LNCaP clone FGC (cell line): ENCODE results near the gene GADL1.

Source experiments
- DNase-seq: peaks from one replicate; pipeline ENCODE4 v3.0.0-alpha.2; 2011; ENCODE audit warnings: low read depth
- H3K4me3 ChIP-seq: 2 replicates; pipeline ENCODE4 v1.5.1; 2011; ENCODE audit warnings: mild to moderate bottlenecking, low read depth, low read length, control low read depth
- CTCF ChIP-seq: IDR thresholded peaks from 2 replicates; pipeline ENCODE4 v1.5.1; 2012; ENCODE audit warnings: mild to moderate bottlenecking; ENCODE audit not compliant: control insufficient read depth, insufficient read depth; ENCODE audit errors: extremely low read depth

Gene GADL1

GRCh38 chr3:30826531-30826942 is 67.9 kb downstream of the GADL1 start:
- no peak overlapping the region for H3K4me3 ChIP-seq
- no peak for TF ChIP-seq CTCF
- no peak for DNase-seq

GRCh38 chr3:30819067-30819798 is 75.2 kb downstream of the GADL1 start:
- no peak for TF ChIP-seq CTCF
- H3K4me3 ChIP-seq: no peak overlapping the region
- DNase-seq: no peak

GRCh38 chr3:30813734-30814133 is 80.7 kb downstream of the GADL1 start:
- no peak for DNase-seq
- no peak for TF ChIP-seq CTCF
- H3K4me3 ChIP-seq: no peak overlapping the region

GRCh38 chr3:30811151-30811795 is 83.2 kb downstream of the GADL1 start:
- no peak overlapping the region for H3K4me3 ChIP-seq
- DNase-seq: no peak
- no peak for TF ChIP-seq CTCF

GRCh38 chr3:30810625-30811024 is 83.8 kb downstream of the GADL1 start:
- no peak for TF ChIP-seq CTCF
- no peak for DNase-seq
- no peak overlapping the region for H3K4me3 ChIP-seq

- TF ChIP-seq CTCF: no peak
- no peak overlapping the region for H3K4me3 ChIP-seq
- DNase-seq: no peak
Measured at GRCh38 chr3:30805695-30806094, 88.8 kb downstream of the GADL1 start.
